HEK293T (cell line): ENCODE measurements around the gene ADGRB3.
"Not testable (repeated sequence)": the region's sequence is repeated elsewhere in the genome, so short reads cannot be mapped to it uniquely, and the experiment has no call there.

Experiments
- ARNT ChIP-seq: fragments of 450-650 bp; IDR thresholded peaks from 2 replicates; pipeline ENCODE4 v1.6.1; 2017; ENCODE audit warnings: mild to moderate bottlenecking
- BHLHE40 ChIP-seq: fragments of 450-650 bp; IDR thresholded peaks from 2 replicates; pipeline ENCODE4 v1.6.1; 2016; ENCODE audit warnings: mild to moderate bottlenecking, moderate library complexity, borderline replicate concordance
- CTBP1 ChIP-seq: fragments of 450-650 bp; IDR thresholded peaks from 2 replicates; pipeline ENCODE4 v1.6.1; 2016; ENCODE audit warnings: borderline replicate concordance
- FOXM1 ChIP-seq: fragments of 450-650 bp; IDR thresholded peaks from 2 replicates; pipeline ENCODE4 v1.6.1; 2017; ENCODE audit warnings: mild to moderate bottlenecking, borderline replicate concordance
- L3MBTL2 ChIP-seq: fragments of 450-650 bp; conservative IDR thresholded peaks from 2 replicates; pipeline ENCODE4 v1.6.1; 2016; ENCODE audit warnings: mild to moderate bottlenecking
- SP1 ChIP-seq: fragments of 450-650 bp; IDR thresholded peaks from 2 replicates; pipeline ENCODE4 v1.6.1; 2017
- SUZ12 ChIP-seq: fragments of 450-650 bp; IDR thresholded peaks from 2 replicates; pipeline ENCODE4 v1.6.1; 2016; ENCODE audit warnings: mild to moderate bottlenecking
- ZNF384 ChIP-seq: fragments of 450-650 bp; IDR thresholded peaks from 2 replicates; pipeline ENCODE4 v1.6.1; 2016
- TF ChIP-seq, protein P1 (sequence below): fragments of 450-650 bp; IDR thresholded peaks from 2 replicates; pipeline ENCODE4 v1.6.1; 2016

DNA sequence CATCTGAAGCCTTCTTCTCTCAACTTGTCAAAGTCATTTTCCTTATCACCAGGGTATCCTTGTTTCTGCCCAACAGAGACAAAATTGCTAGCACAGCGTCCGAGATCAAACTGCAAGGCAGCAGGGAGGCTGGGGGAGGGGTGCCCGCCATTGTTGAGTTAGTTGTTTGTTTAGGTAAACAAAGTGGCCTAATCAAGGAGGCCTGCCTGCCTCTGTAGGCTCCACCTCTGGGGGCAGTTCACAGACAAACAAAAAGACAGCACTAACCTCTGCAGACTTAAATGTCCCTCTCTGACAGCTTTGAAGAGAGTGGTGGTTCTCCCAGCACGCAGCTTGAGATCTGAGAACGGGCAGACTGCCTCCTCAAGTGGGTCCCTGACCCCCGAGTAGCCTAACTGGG is 155.0 kb downstream of the ADGRB3 start:
- TF ChIP-seq SUZ12, ARNT, CTBP1, BHLHE40, L3MBTL2, ZNF384, SP1, FOXM1: not testable (repeated sequence)
- TF ChIP-seq, protein P1, sequence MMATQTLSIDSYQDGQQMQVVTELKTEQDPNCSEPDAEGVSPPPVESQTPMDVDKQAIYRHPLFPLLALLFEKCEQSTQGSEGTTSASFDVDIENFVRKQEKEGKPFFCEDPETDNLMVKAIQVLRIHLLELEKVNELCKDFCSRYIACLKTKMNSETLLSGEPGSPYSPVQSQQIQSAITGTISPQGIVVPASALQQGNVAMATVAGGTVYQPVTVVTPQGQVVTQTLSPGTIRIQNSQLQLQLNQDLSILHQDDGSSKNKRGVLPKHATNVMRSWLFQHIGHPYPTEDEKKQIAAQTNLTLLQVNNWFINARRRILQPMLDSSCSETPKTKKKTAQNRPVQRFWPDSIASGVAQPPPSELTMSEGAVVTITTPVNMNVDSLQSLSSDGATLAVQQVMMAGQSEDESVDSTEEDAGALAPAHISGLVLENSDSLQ: not testable (repeated sequence)
